ENCODE measurements around the gene LBH. TPM values are rescaled to one million over a fixed set of nuclear protein-coding genes. Genes with fewer than 3 reads are reported as not detected.

Gene LBH
- total and polyA plus RNA-seq, 3 experiments from 2014 or later, result 115 to 156 (median 121) TPM

- Histone ChIP-seq H3K36me3 (ENCODE audit: insufficient read depth, low read length) (no peaks in the 10 kb centered on the region), H3K27ac (ENCODE audit: low read depth, low read length) (peak overlapping the region; percentile 38), H3K4me1 (ENCODE audit: insufficient read depth, low read length) (no peaks in the 10 kb centered on the region), H3K9me3 (ENCODE audit: low read length) (no peaks in the 10 kb centered on the region), H3K4me3 (ENCODE audit: low read length) (no peak overlapping the region), H3K27me3 (ENCODE audit: insufficient read depth, low read length, poor library complexity, severe bottlenecking) (no peaks in the 10 kb centered on the region)
- Mint-ChIP-seq H3K27ac (peak overlapping the region in 1 of 8 donors; percentile 51), H3K27me3 (no peaks in the 10 kb centered on the region), H3K4me3 (no peak overlapping the region), H3K9me3 (no peaks in the 10 kb centered on the region), H3K4me1 (no peaks in the 10 kb centered on the region), H3K36me3 (peaks cover 0 to 2% (median 0%) of the 10 kb centered on the region in 3 donors)
- ChIA-PET CTCF (interaction anchor here (2.0 kb wide), 1 partner anchor 518 kb away, joined by 6 read pairs; no protein-coding TSS in a partner anchor), POLR2A (no interaction called here)
- DNase-seq, result no peak
Measured at GRCh38 chr2:30193104-30193681, 38.1 kb upstream of the LBH start.

GRCh38 chr2:30194421-30194820 is 36.9 kb upstream of the LBH start:
- Histone ChIP-seq H3K9me3 (ENCODE audit: low read length) (no peaks in the 10 kb centered on the region), H3K27ac (ENCODE audit: low read depth, low read length) (no peak overlapping the region), H3K27me3 (ENCODE audit: insufficient read depth, low read length, poor library complexity, severe bottlenecking) (no peaks in the 10 kb centered on the region), H3K36me3 (ENCODE audit: insufficient read depth, low read length) (no peaks in the 10 kb centered on the region), H3K4me1 (ENCODE audit: insufficient read depth, low read length) (no peaks in the 10 kb centered on the region), H3K4me3 (ENCODE audit: low read length) (no peak overlapping the region)
- H3K4me1 Mint-ChIP-seq, result no peaks in the 10 kb centered on the region
- H3K36me3 Mint-ChIP-seq, result peaks cover 0 to 2% (median 0%) of the 10 kb centered on the region in 3 donors
- no peak for DNase-seq
- no peak overlapping the region for H3K4me3 Mint-ChIP-seq
- no peaks in the 10 kb centered on the region for H3K27me3 Mint-ChIP-seq
- H3K27ac Mint-ChIP-seq, result no peak overlapping the region
- ChIA-PET CTCF (interaction anchor here (1.1 to 1.3 kb wide), 2 partner anchors 9 to 517 kb away, joined by 3 to 4 read pairs; no protein-coding TSS in a partner anchor), POLR2A (no interaction called here)
- no peaks in the 10 kb centered on the region for H3K9me3 Mint-ChIP-seq

- Histone ChIP-seq H3K9me3 (ENCODE audit: low read length) (no peaks in the 10 kb centered on the region), H3K36me3 (ENCODE audit: insufficient read depth, low read length) (no peaks in the 10 kb centered on the region), H3K4me1 (ENCODE audit: insufficient read depth, low read length) (no peaks in the 10 kb centered on the region), H3K27ac (ENCODE audit: low read depth, low read length) (no peak overlapping the region), H3K27me3 (ENCODE audit: insufficient read depth, low read length, poor library complexity, severe bottlenecking) (no peaks in the 10 kb centered on the region), H3K4me3 (ENCODE audit: low read length) (no peak overlapping the region)
- ChIA-PET CTCF (interaction anchor here (1.1 to 1.3 kb wide), 2 partner anchors 9 to 517 kb away, joined by 3 to 4 read pairs; no protein-coding TSS in a partner anchor), POLR2A (no interaction called here)
- Mint-ChIP-seq H3K4me3 (no peak overlapping the region), H3K36me3 (peaks cover 0 to 2% (median 0%) of the 10 kb centered on the region in 3 donors), H3K4me1 (peaks cover 0 to under 1% (median 0%) of the 10 kb centered on the region in 3 donors), H3K27me3 (no peaks in the 10 kb centered on the region), H3K27ac (peak overlapping the region in 2 of 8 donors; percentile 48 to 73), H3K9me3 (no peaks in the 10 kb centered on the region)
- no peak for DNase-seq
Measured at GRCh38 chr2:30195016-30195415, 36.3 kb upstream of the LBH start.

- Mint-ChIP-seq H3K27me3 (no peaks in the 10 kb centered on the region), H3K4me1 (peaks cover 0 to 4% (median 0%) of the 10 kb centered on the region in 3 donors), H3K4me3 (no peak overlapping the region), H3K27ac (no peak overlapping the region), H3K36me3 (no peaks in the 10 kb centered on the region), H3K9me3 (no peaks in the 10 kb centered on the region)
- CTCF ChIA-PET, result no interaction called here
- no peak for DNase-seq
- Histone ChIP-seq H3K27ac (ENCODE audit: low read depth, low read length) (no peak overlapping the region), H3K4me3 (ENCODE audit: low read length) (no peak overlapping the region), H3K36me3 (ENCODE audit: insufficient read depth, low read length) (no peaks in the 10 kb centered on the region), H3K27me3 (ENCODE audit: insufficient read depth, low read length, poor library complexity, severe bottlenecking) (no peaks in the 10 kb centered on the region), H3K4me1 (ENCODE audit: insufficient read depth, low read length) (no peaks in the 10 kb centered on the region), H3K9me3 (ENCODE audit: low read length) (no peaks in the 10 kb centered on the region)
- POLR2A ChIA-PET, result no interaction called here
Measured at GRCh38 chr2:30197570-30198192, 33.7 kb upstream of the LBH start.

GRCh38 chr2:30201990-30202389 is 29.3 kb upstream of the LBH start:
- no peak overlapping the region for H3K4me3 Mint-ChIP-seq
- H3K9me3 ChIP-seq (ENCODE audit: low read length), result no peaks in the 10 kb centered on the region
- no peak for DNase-seq
- H3K4me1 Mint-ChIP-seq, result peaks cover 0 to 4% (median 0%) of the 10 kb centered on the region in 3 donors
- ChIA-PET POLR2A (no interaction called here), CTCF (interaction anchor here (2.5 kb wide), 1 partner anchor 509 kb away, joined by 8 read pairs; no protein-coding TSS in a partner anchor)
- no peaks in the 10 kb centered on the region for H3K4me1 ChIP-seq (ENCODE audit: insufficient read depth, low read length)
- H3K36me3 ChIP-seq (ENCODE audit: insufficient read depth, low read length), result no peaks in the 10 kb centered on the region
- no peak overlapping the region for H3K4me3 ChIP-seq (ENCODE audit: low read length)
- no peaks in the 10 kb centered on the region for H3K9me3 Mint-ChIP-seq
- no peaks in the 10 kb centered on the region for H3K27me3 ChIP-seq (ENCODE audit: insufficient read depth, low read length, poor library complexity, severe bottlenecking)
- no peaks in the 10 kb centered on the region for H3K36me3 Mint-ChIP-seq
- no peaks in the 10 kb centered on the region for H3K27me3 Mint-ChIP-seq
- no peak overlapping the region for H3K27ac ChIP-seq (ENCODE audit: low read depth, low read length)
- no peak overlapping the region for H3K27ac Mint-ChIP-seq

- POLR2A ChIA-PET, result no interaction called here
- Histone ChIP-seq H3K4me1 (ENCODE audit: insufficient read depth, low read length) (peaks cover 7% of the 10 kb centered on the region), H3K27me3 (ENCODE audit: insufficient read depth, low read length, poor library complexity, severe bottlenecking) (no peaks in the 10 kb centered on the region), H3K4me3 (ENCODE audit: low read length) (no peak overlapping the region), H3K27ac (ENCODE audit: low read depth, low read length) (no peak overlapping the region), H3K9me3 (ENCODE audit: low read length) (no peaks in the 10 kb centered on the region), H3K36me3 (ENCODE audit: insufficient read depth, low read length) (no peaks in the 10 kb centered on the region)
- H3K4me1 Mint-ChIP-seq, result peaks cover 0 to 4% (median under 1%) of the 10 kb centered on the region in 3 donors
- H3K36me3 Mint-ChIP-seq, result no peaks in the 10 kb centered on the region
- H3K9me3 Mint-ChIP-seq, result no peaks in the 10 kb centered on the region
- H3K27ac Mint-ChIP-seq, result peak overlapping the region in 1 of 8 donors; percentile 82
- CTCF ChIA-PET, result interaction anchor here (0.7 to 12.3 kb wide), 3 partner anchors 9 to 508 kb away, joined by 4 to 147 read pairs (median 7); no protein-coding TSS in a partner anchor
- no peak for DNase-seq
- no peaks in the 10 kb centered on the region for H3K27me3 Mint-ChIP-seq
- no peak overlapping the region for H3K4me3 Mint-ChIP-seq
Measured at GRCh38 chr2:30203156-30203555, 28.2 kb upstream of the LBH start.

GRCh38 chr2:30204281-30204680 is 27.1 kb upstream of the LBH start:
- Mint-ChIP-seq H3K36me3 (no peaks in the 10 kb centered on the region), H3K27me3 (no peaks in the 10 kb centered on the region), H3K27ac (no peak overlapping the region), H3K9me3 (no peaks in the 10 kb centered on the region), H3K4me1 (peaks cover 10 to 15% (median 12%) of the 10 kb centered on the region in 3 donors), H3K4me3 (no peak overlapping the region)
- H3K27ac ChIP-seq (ENCODE audit: low read depth, low read length), result no peak overlapping the region
- no peak for DNase-seq
- no peaks in the 10 kb centered on the region for H3K27me3 ChIP-seq (ENCODE audit: insufficient read depth, low read length, poor library complexity, severe bottlenecking)
- H3K4me1 ChIP-seq (ENCODE audit: insufficient read depth, low read length), result peaks cover 18% of the 10 kb centered on the region
- no peaks in the 10 kb centered on the region for H3K36me3 ChIP-seq (ENCODE audit: insufficient read depth, low read length)
- H3K9me3 ChIP-seq (ENCODE audit: low read length), result no peaks in the 10 kb centered on the region
- no peak overlapping the region for H3K4me3 ChIP-seq (ENCODE audit: low read length)
- POLR2A ChIA-PET, result no interaction called here
- CTCF ChIA-PET, result interaction anchor here (2.1 to 12.3 kb wide), 2 partner anchors 40 to 507 kb away, joined by 7 to 147 read pairs; no protein-coding TSS in a partner anchor

- Histone ChIP-seq H3K9me3 (ENCODE audit: low read length) (no peaks in the 10 kb centered on the region), H3K36me3 (ENCODE audit: insufficient read depth, low read length) (no peaks in the 10 kb centered on the region), H3K27ac (ENCODE audit: low read depth, low read length) (no peak overlapping the region), H3K27me3 (ENCODE audit: insufficient read depth, low read length, poor library complexity, severe bottlenecking) (no peaks in the 10 kb centered on the region), H3K4me3 (ENCODE audit: low read length) (no peak overlapping the region), H3K4me1 (ENCODE audit: insufficient read depth, low read length) (peaks cover 26% of the 10 kb centered on the region)
- peaks cover 18 to 22% (median 19%) of the 10 kb centered on the region in 3 donors for H3K4me1 Mint-ChIP-seq
- H3K4me3 Mint-ChIP-seq, result no peak overlapping the region
- DNase-seq, result no peak
- no peaks in the 10 kb centered on the region for H3K27me3 Mint-ChIP-seq
- H3K36me3 Mint-ChIP-seq, result no peaks in the 10 kb centered on the region
- ChIA-PET POLR2A (no interaction called here), CTCF (interaction anchor here (2.1 to 12.3 kb wide), 2 partner anchors 41 to 506 kb away, joined by 7 to 147 read pairs; no protein-coding TSS in a partner anchor)
- H3K27ac Mint-ChIP-seq, result no peak overlapping the region
- no peaks in the 10 kb centered on the region for H3K9me3 Mint-ChIP-seq
Measured at GRCh38 chr2:30205456-30205855, 25.9 kb upstream of the LBH start.
